ENCODE data around the gene KLK1.
"Not testable (repeated sequence)": the region's sequence is repeated elsewhere in the genome, so short reads cannot be mapped to it uniquely, and the experiment has no call there.

KLK1 gene

DNA sequence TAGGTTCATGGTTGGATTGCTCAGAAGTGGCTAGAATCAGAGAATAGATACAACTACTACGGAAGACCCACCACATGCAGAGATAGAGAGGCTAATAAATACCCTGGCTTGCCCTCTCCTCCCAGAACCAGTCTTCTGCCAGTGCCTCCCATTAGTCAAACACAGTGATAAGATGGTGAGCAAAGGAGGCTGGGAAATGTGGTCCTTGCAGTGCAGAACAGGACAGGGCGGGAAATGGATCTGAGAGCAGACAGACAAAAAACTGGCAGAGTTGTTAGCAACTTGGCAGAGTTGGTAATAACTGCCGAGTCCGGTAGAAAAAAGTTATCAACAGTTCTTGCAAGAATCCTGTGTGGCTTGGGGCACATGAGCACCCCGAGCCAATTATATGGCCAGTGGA, 8.7 kb downstream of the KLK1 start:
- DNase-seq (ENCODE audit: low read depth): no peak

DNA sequence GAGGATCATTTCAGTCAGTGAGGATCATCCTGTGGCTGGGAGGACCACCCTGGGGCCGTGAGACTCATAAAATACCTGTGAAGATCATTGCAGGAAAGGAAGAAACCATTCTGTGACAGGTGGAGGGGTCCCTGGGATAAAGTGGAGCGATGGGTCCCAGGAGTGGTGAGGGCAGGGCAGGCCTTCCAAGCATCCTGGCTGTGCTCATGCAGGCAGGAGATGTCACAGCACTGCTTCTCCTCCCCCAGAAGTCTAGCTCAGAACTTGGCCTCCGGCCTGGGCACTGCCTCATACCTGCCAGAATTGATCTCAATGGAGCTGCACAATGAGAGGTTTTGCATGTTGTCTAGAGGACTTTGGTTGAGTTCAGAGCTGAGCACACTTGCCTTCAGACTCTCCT, 11.1 kb downstream of the KLK1 start:
- DNase-seq (ENCODE audit: low read depth): no peak

DNA sequence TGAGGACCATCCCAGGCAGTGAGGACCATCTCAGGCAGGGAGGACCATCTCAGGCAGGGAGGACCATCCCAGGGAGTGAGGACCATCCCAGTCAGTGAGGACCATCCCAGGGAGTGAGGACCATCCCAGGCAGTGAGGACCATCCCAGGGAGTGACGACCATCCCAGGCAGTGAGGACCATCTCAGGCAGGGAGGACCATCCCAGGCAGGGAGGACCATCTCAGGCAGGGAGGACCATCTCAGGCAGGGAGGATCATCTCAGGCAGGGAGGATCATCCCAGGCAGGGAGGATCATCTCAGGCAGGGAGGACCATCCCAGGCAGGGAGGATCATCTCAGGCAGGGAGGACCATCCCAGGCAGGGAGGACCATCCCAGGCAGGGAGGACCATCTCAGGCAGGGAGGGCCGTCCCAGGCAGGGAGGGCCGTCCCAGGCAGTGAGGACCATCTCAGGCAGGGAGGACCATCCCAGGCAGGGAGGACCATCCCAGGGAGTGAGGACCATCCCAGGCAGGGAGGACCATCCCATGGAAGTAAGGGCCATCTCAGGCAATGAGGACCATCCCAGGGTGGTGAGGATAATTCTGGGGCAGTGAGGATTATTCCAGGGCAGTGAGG, 11.9 kb downstream of the KLK1 start:
- not testable (repeated sequence) for DNase-seq (ENCODE audit: low read depth)

DNA sequence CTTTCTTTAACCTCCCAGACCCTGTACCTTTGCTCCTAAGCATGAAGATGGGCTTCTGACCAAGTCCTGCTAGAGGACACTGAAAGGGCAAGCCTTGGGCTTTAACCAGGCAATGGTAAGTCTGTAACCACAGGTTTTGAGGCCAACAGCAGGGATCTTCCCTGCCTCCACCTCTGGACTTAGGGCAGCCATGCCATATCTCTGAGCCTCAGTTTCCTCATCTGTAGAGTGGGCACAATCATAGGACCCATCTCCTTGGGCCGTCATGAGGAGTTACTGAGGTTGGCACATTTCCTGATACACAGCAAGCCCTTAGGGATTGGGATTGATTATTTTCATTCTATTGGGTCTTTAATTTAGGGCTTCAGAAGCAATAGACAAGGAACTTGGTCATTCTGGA, 14.7 kb downstream of the KLK1 start:
- no peak for DNase-seq (ENCODE audit: low read depth)

GRCh38 chr19:50804420-50805272, 18.9 kb downstream of the KLK1 start:
- DNase-seq (ENCODE audit: low read depth): peak; percentile 96

- DNase-seq (ENCODE audit: low read depth): peak; percentile 19
These were observed 19.8 kb downstream of the KLK1 start for GRCh38 chr19:50803633-50804419.

GRCh38 chr19:50801107-50801506, 22.5 kb downstream of the KLK1 start:
- no peak for DNase-seq (ENCODE audit: low read depth)

DNA sequence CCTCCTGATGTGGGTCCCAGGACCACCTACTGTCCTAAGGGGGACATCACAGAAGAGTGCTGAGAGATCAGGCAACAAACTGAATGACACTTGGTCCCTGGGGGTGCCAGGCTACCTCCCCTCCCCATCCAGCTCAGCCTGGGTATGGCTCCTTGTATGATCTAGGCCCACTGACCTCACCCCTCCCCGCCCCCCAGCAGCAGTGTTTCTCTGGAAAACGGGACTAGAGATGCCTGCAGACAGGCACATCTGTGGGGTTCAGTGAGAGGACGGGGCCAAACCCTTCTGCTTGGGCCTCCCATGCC, 24.1 kb downstream of the KLK1 start:
- no peak for DNase-seq (ENCODE audit: low read depth)

- DNase-seq (ENCODE audit: low read depth): no peak
These were observed 24.7 kb downstream of the KLK1 start for GRCh38 chr19:50798659-50799546.

- no peak for DNase-seq (ENCODE audit: low read depth)
These were observed 25.6 kb downstream of the KLK1 start for GRCh38 chr19:50797781-50798658.

DNA sequence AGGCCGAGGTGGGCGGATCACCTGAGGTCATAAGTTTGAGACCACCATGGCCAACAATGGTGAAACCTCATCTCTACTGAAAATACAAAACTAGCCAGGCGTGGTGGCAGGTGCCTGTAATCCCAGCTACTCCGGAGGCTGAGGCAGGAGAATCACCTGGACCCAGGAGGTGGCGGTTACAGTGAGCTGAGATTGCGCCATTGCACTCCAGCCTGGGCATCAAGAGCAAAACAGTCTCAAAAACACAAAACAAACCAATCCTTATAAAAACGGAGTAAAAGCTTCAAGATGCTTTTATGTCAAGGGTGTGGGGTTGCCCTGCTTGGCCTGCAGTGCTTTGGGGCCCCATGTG, 26.2 kb downstream of the KLK1 start:
- no peak for DNase-seq (ENCODE audit: low read depth)

- no peak for DNase-seq (ENCODE audit: low read depth)
These were observed 26.8 kb downstream of the KLK1 start for GRCh38 chr19:50796634-50797428.

- no peak for DNase-seq (ENCODE audit: low read depth)
These were observed 27.4 kb downstream of the KLK1 start for GRCh38 chr19:50796128-50796633.

GRCh38 chr19:50795664-50796073, 27.9 kb downstream of the KLK1 start:
- DNase-seq (ENCODE audit: low read depth): no peak

DNA sequence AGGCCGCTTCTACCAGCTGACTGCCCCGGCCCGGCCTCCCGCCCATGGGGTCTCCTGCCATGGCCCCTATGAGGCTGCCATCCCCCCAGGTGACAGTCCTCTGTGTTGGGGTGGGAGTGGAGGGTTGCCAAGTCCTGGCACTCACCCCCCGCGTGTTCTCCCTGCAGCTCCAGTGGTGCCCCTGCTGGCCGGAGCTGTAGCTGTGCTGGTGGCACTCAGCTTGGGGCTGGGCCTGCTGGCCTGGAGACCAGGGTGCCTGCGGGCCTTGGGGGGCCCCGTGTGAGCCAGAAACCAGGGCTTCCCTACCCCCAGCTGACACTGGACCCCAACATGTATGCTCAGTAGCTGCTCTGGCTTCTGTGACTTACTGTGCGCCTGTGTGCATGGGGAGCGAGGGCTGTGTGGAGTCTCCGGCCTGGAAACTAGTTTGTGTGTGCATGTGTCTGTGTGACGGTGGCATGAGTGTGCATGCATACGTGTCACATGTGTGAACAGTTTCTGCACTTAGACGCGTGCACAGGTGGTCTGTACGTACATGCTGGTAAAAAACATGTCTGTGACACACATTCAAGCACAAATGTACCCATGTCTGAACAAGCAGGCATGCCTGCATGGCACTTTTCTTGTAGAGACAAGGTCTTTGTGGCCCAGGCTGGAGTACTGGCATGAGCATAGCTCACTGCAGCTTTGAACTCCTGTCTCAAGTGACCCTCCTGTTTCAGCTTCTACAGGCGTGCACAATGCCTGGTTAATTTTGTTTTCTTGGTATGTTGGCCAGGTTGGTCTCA, 28.5 kb downstream of the KLK1 start:
- no peak for DNase-seq (ENCODE audit: low read depth)

DNA sequence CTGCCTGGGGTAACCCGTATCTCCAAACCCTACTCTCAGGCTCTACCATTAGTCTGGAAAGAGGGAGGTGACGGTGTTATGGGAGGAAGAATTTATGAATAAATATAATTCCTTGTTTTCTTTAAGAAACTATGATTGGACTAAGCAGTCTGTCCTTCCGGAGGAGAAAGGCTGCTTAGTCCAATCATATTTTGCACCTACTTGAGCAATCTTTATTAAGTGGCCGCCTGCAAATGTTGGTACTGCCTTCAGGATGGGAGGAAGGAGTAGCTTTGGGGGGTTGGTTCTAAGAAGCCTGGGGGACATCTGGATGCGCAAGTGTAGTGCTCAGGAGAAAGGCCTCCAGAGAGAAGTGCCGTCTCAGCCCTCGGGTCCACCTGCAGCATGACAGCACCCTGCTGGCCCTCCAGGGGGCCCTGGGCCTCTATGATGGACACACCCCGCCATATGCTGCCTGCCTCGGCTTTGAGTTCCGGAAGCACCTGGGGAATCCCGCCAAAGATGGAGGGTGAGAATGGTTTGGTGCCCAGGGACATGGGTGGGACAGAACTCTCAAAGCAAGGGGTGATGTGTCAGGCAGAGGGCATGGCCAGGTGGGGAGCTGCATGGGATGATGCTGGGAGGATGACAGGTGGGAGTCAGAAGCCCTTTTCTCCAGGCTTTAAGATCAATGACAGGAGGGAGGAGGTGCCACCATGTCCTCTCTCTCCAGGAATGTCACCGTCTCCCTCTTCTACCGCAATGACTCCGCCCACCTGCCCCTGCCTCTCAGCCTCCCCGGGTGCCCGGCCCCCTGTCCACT, 29.3 kb downstream of the KLK1 start:
- DNase-seq (ENCODE audit: low read depth): no peak

GRCh38 chr19:50793558-50794065, 30.0 kb downstream of the KLK1 start:
- no peak for DNase-seq (ENCODE audit: low read depth)

Data from activated T-helper 9 cell treated with anti-CD3 and anti-CD28 coated beads, Interleukin-2, amount 50 U/mL, for 16 hours (primary cell).